WTC11 (cell line): ENCODE measurements around the gene LILRB1. TPM values are rescaled to one million over a fixed set of nuclear protein-coding genes. Genes with fewer than 3 reads are reported as not detected.

Experiments used
- ATAC-seq: fragments of 200-7000 bp; cut with Tn5 transposase; 2 replicates; pipeline ENCODE4 v1.10.0; 2021; ENCODE audit warnings: mild to moderate bottlenecking, moderate library complexity
- CTCF ChIA-PET: fragments of 300-600 bp; sonication (Branson Sonifier 250); formaldehyde crosslinking; loops from one replicate; lab custom pipeline; 2021; ENCODE audit warnings: antibody characterized with exemption; lab: Charles Lee
- POLR2A ChIA-PET: fragments of 350-600 bp; sonication (Branson Sonifier 250); formaldehyde crosslinking; loops from one replicate; lab custom pipeline; 2021; ENCODE audit warnings: antibody characterized with exemption; lab: Charles Lee
- DNase-seq: peaks from one replicate; pipeline ENCODE4 v3.0.0; 2021; ENCODE audit warnings: low spot score
- H3K27ac Mint-ChIP-seq: 2 replicates; pipeline ENCODE4 v1.8.0; 2021; ENCODE audit warnings: mixed read lengths
- H3K27me3 Mint-ChIP-seq: 2 replicates; pipeline ENCODE4 v1.8.0; 2021; ENCODE audit warnings: low read depth, mild to moderate bottlenecking, moderate library complexity, mixed read lengths
- H3K36me3 Mint-ChIP-seq: 2 replicates; pipeline ENCODE4 v1.8.0; 2021; ENCODE audit warnings: mixed read lengths
- H3K4me1 Mint-ChIP-seq: 2 replicates; pipeline ENCODE4 v1.8.0; 2022; ENCODE audit warnings: mixed read lengths
- H3K4me3 Mint-ChIP-seq: 2 replicates; pipeline ENCODE4 v1.8.0; 2021; ENCODE audit warnings: mild to moderate bottlenecking, moderate library complexity, mixed read lengths
- H3K9me3 Mint-ChIP-seq: 2 replicates; pipeline ENCODE4 v1.8.0; 2021; ENCODE audit warnings: mixed read lengths
- AFF4 ChIP-seq: sonication (generic); formaldehyde crosslinking; IDR thresholded peaks from 2 replicates; pipeline ENCODE4 v1.8.1; 2023; ENCODE audit warnings: mild to moderate bottlenecking, missing genetic modification reagents, borderline replicate concordance
- ATF6 ChIP-seq: sonication (generic); formaldehyde crosslinking; IDR thresholded peaks from 2 replicates; pipeline ENCODE4 v1.8.1; 2023; ENCODE audit warnings: mild to moderate bottlenecking, missing genetic modification reagents
- E2F5 ChIP-seq: sonication (generic); formaldehyde crosslinking; IDR thresholded peaks from 2 replicates; pipeline ENCODE4 v1.8.1; 2022; ENCODE audit warnings: mild to moderate bottlenecking, moderate library complexity, missing genetic modification reagents
- ELF4 ChIP-seq: sonication (generic); formaldehyde crosslinking; IDR thresholded peaks from 2 replicates; pipeline ENCODE4 v1.8.1; 2022; ENCODE audit warnings: low read depth, mild to moderate bottlenecking, moderate library complexity, missing genetic modification reagents
- GRHL2 ChIP-seq: fragments of 250-450 bp; sonication (Bioruptor Pico); IDR thresholded peaks from 2 replicates; pipeline ENCODE4 v1.8.0; 2022; ENCODE audit warnings: mild to moderate bottlenecking, moderate library complexity; ENCODE audit not compliant: insufficient replicate concordance, severe bottlenecking
- KAT7 ChIP-seq: sonication (generic); formaldehyde crosslinking; IDR thresholded peaks from 2 replicates; pipeline ENCODE4 v1.8.1; 2023; ENCODE audit warnings: missing genetic modification reagents, mild to moderate bottlenecking, borderline replicate concordance
- MXD4 ChIP-seq: fragments of 250-450 bp; sonication (Bioruptor Pico); IDR thresholded peaks from 2 replicates; pipeline ENCODE4 v1.8.0; 2021; ENCODE audit warnings: mild to moderate bottlenecking, moderate library complexity, borderline replicate concordance
- MYBL2 ChIP-seq: sonication (generic); formaldehyde crosslinking; IDR thresholded peaks from 2 replicates; pipeline ENCODE4 v1.8.1; 2023; ENCODE audit warnings: mild to moderate bottlenecking, moderate library complexity, missing genetic modification reagents
- NR1H2 ChIP-seq: sonication (generic); formaldehyde crosslinking; IDR thresholded peaks from 2 replicates; pipeline ENCODE4 v1.9.0; 2021; ENCODE audit warnings: mild to moderate bottlenecking, moderate library complexity, missing genetic modification reagents
- NR2C2 ChIP-seq: sonication (generic); formaldehyde crosslinking; IDR thresholded peaks from 2 replicates; pipeline ENCODE4 v1.8.0; 2022; ENCODE audit warnings: mild to moderate bottlenecking, missing genetic modification reagents
- STAT6 ChIP-seq: sonication (generic); formaldehyde crosslinking; conservative IDR thresholded peaks from 2 replicates; pipeline ENCODE4 v1.8.1; 2023; ENCODE audit warnings: mild to moderate bottlenecking, low read depth, missing genetic modification reagents, moderate library complexity
- TEAD4 ChIP-seq: sonication (generic); formaldehyde crosslinking; IDR thresholded peaks from 2 replicates; pipeline ENCODE4 v1.8.0; 2022; ENCODE audit warnings: mild to moderate bottlenecking, missing genetic modification reagents
- ZNF232 ChIP-seq: sonication (generic); formaldehyde crosslinking; IDR thresholded peaks from 2 replicates; pipeline ENCODE4 v1.8.0; 2022; ENCODE audit warnings: mild to moderate bottlenecking, missing genetic modification reagents
- total RNA-seq: library from RNA; stranded (reverse); gene quantifications from 3 replicates; pipeline ENCODE4 v1.2.3, GENCODE V29; 2021
- TF ChIP-seq, protein P1 (sequence below): fragments of 250-450 bp; sonication (Bioruptor Pico); conservative IDR thresholded peaks from 2 replicates; pipeline ENCODE4 v1.9.0; 2021; ENCODE audit warnings: mild to moderate bottlenecking
- TF ChIP-seq, protein P2 (sequence below): fragments of 250-450 bp; sonication (Bioruptor Pico); IDR thresholded peaks from 2 replicates; pipeline ENCODE4 v1.8.0; 2021; ENCODE audit warnings: mild to moderate bottlenecking

LILRB1 gene
- total RNA-seq, 1 experiment from 2014 or later, result not detected

DNA sequence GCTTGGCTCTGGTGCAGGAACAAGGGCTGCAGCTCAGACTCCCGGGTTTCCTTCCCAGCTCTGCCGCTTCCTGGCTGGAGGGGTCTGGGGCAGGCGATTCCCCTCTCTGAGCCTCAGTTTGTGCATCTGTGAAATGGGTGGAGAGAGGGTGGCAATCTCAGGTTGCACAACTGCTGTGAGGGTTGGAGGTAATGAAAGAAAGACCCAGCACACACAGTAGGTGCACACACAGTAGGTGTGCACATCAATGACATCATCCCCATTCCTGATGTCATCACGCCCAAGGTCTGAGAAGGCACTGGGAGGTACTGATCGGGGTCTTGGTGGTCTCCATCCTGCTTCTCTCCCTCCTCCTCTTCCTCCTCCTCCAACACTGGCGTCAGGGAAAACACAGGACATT lies 35.2 kb downstream of the LILRB1 start:
- H3K9me3 Mint-ChIP-seq, result peaks cover 52% of the 10 kb centered on the region
- ChIA-PET CTCF (no interaction called here), POLR2A (no interaction called here)
- ATAC-seq, result no peak
- H3K4me1 Mint-ChIP-seq, result no peaks in the 10 kb centered on the region
- H3K4me3 Mint-ChIP-seq, result no peak overlapping the region
- TF ChIP-seq TEAD4 (no peak), GRHL2 (CRISPR knock-in tag) (no peak)
- peaks cover 37% of the 10 kb centered on the region for H3K36me3 Mint-ChIP-seq
- no peak overlapping the region for H3K27ac Mint-ChIP-seq
- no peak for DNase-seq
- peaks cover 4% of the 10 kb centered on the region for H3K27me3 Mint-ChIP-seq

DNA sequence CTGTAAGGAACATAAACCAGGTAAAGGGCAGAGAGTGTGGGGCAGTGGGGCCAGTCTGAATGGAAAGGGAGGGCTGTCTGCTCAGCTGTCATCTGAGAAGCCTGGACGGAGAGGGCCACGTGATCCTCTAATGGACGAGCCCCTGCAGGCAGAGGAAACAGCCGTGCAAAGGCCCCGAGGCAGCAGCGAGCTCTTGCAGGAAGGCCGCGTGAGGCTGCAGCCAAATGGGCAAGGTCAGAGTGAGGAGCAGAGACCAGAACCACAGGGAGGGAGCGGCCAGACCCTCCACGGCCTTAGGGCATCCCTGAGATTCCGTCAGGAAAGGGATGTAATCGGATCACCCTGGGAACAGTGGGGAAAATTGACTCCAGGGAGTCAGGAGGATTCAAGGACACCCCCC lies 36.9 kb downstream of the LILRB1 start:
- Mint-ChIP-seq H3K9me3 (peaks cover 43% of the 10 kb centered on the region), H3K27ac (no peak overlapping the region), H3K36me3 (peaks cover 32% of the 10 kb centered on the region), H3K4me3 (no peak overlapping the region), H3K27me3 (peaks cover 4% of the 10 kb centered on the region), H3K4me1 (no peaks in the 10 kb centered on the region)
- TF ChIP-seq NR1H2 (CRISPR knock-in tag) (no peak), NR2C2 (CRISPR knock-in tag) (no peak), MYBL2 (CRISPR knock-in tag) (no peak), ATF6 (CRISPR knock-in tag) (no peak), KAT7 (CRISPR knock-in tag) (no peak), E2F5 (no peak), MXD4 (CRISPR knock-in tag) (no peak), ZNF232 (CRISPR knock-in tag) (no peak), ELF4 (CRISPR knock-in tag) (no peak), AFF4 (CRISPR knock-in tag) (no peak), STAT6 (CRISPR knock-in tag) (no peak)
- TF ChIP-seq, protein P1, sequence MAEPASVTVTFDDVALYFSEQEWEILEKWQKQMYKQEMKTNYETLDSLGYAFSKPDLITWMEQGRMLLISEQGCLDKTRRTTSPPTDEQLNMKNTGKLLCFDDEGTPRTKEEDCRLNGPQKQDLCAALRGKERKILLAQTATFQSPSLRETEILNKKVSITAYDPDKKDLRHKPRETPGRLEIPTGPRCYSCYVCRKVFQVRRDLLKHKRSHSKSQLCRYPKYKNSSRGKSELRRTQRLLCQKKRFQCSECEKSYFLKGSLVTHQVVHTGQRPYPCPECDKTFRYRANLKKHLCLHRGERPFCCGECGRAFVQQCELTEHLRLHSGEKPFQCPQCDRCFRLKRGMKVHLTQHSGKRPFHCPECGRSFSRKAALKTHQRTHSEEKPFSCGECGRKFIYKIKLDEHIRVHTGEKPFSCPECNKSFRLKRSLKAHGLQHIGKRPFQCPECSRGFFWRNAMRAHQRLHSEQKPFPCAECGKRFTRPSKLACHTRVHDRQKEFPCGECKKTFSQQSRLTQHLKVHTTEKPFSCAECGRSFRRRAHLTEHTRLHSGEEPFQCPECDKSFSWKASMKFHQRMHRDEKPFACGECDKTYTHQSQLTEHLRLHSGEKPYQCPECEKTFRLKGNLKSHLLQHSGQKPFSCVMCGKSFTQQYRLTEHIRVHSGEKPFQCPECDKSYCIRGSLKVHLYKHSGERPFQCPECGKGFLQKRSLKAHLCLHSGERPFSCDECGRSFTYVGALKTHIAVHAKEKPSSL, result no peak
- TF ChIP-seq, protein P2, sequence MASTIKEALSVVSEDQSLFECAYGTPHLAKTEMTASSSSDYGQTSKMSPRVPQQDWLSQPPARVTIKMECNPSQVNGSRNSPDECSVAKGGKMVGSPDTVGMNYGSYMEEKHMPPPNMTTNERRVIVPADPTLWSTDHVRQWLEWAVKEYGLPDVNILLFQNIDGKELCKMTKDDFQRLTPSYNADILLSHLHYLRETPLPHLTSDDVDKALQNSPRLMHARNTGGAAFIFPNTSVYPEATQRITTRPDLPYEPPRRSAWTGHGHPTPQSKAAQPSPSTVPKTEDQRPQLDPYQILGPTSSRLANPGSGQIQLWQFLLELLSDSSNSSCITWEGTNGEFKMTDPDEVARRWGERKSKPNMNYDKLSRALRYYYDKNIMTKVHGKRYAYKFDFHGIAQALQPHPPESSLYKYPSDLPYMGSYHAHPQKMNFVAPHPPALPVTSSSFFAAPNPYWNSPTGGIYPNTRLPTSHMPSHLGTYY (CRISPR knock-in tag), result no peak
- DNase-seq, result no peak
- ATAC-seq, result no peak
- ChIA-PET POLR2A (no interaction called here), CTCF (no interaction called here)
